VCaP (cell line): ENCODE results near the gene VWF.
A peak's percentile ranks its signal among the peaks of the same experiment; 100 is the strongest.

Experiments
- H3K27ac ChIP-seq: fragments of 450-650 bp; 2 replicates; pipeline ENCODE4 v1.5.1; 2017
- CTCF ChIP-seq: fragments of 450-650 bp; conservative IDR thresholded peaks from 2 replicates; pipeline ENCODE4 v1.5.1; 2017; ENCODE audit warnings: mild to moderate bottlenecking, moderate library complexity

The VWF gene

GRCh38 chr12:5912437-5913334 is 211.8 kb downstream of the VWF start:
- no peak overlapping the region for H3K27ac ChIP-seq
- TF ChIP-seq CTCF = peak; percentile 16; the same call in 1 of the 2 replicates

- no peak for TF ChIP-seq CTCF
- no peak overlapping the region for H3K27ac ChIP-seq
Measured at GRCh38 chr12:5912011-5912410, 212.5 kb downstream of the VWF start.

GRCh38 chr12:5910790-5911548 is 213.5 kb downstream of the VWF start:
- no peak overlapping the region for H3K27ac ChIP-seq
- no peak for TF ChIP-seq CTCF

- no peak for TF ChIP-seq CTCF
- no peak overlapping the region for H3K27ac ChIP-seq
Measured at GRCh38 chr12:5909560-5909959, 214.9 kb downstream of the VWF start.

GRCh38 chr12:5908251-5908650 is 216.2 kb downstream of the VWF start:
- no peak overlapping the region for H3K27ac ChIP-seq
- no peak for TF ChIP-seq CTCF

- TF ChIP-seq CTCF = no peak
- no peak overlapping the region for H3K27ac ChIP-seq
Measured at GRCh38 chr12:5907807-5908206, 216.7 kb downstream of the VWF start.

GRCh38 chr12:5905757-5906156 is 218.7 kb downstream of the VWF start:
- no peak for TF ChIP-seq CTCF
- no peak overlapping the region for H3K27ac ChIP-seq
